Endothelial cell of umbilical vein (primary cell): ENCODE measurements around the gene FAM237B. TPM values are rescaled to one million over a fixed set of nuclear protein-coding genes. Genes with fewer than 3 reads are reported as not detected.

Experiments
- BruUV-seq: library from RNA; stranded (reverse); fragments of 400-500 nt; replicated peaks from 2 replicates; lab custom pipeline; 2021; lab: Mats Ljungman, UMichigan
- CTCF ChIA-PET: fragments of 300-600, 350-600 bp; sonication (Branson Sonifier 250); formaldehyde crosslinking; loops from one replicate; lab custom pipeline; 2021; ENCODE audit warnings: antibody characterized with exemption, inconsistent platforms; lab: Charles Lee
- POLR2A ChIA-PET: fragments of 300-600, 350-600 bp; sonication (Branson Sonifier 250); formaldehyde crosslinking; loops from one replicate; lab custom pipeline; 2021; ENCODE audit warnings: antibody characterized with exemption, inconsistent platforms; lab: Charles Lee
- DNase-seq: peaks from one replicate; pipeline ENCODE4 v3.0.0-alpha.2; 2011; ENCODE audit warnings: low read depth, low spot score
- FAIRE-seq: peaks from 2 replicates; lab custom pipeline; 2011; peaks lifted over from hg19 to GRCh38; lab: Jason Lieb, UNC
- H2AFZ ChIP-seq: 2 replicates; pipeline ENCODE4 v1.6.0; 2012; ENCODE audit warnings: low read depth, low read length, control low read depth, inconsistent platforms
- H3K27ac ChIP-seq: 2 replicates; pipeline ENCODE4 v1.5.1; 2011; ENCODE audit warnings: low read depth, mild to moderate bottlenecking, control low read depth, low read length, moderate library complexity; ENCODE audit not compliant: insufficient read depth
- H3K27me3 ChIP-seq, 2 experiments: 2 replicates each; pipeline versions ENCODE4 v1.6.0 to v1.6.1; 2011; ENCODE audit warnings: low read length in 2 of 2, mixed read lengths in 1 of 2; ENCODE audit not compliant: control insufficient read depth in 2 of 2, insufficient read depth in 2 of 2
- H3K36me3 ChIP-seq, 2 experiments: 2 replicates in 1 of 2; 3 replicates in 1 of 2; pipeline ENCODE4 v1.5.1; 2011; ENCODE audit warnings: low read length in 2 of 2, mild to moderate bottlenecking in 1 of 2, moderate library complexity in 1 of 2; ENCODE audit not compliant: control insufficient read depth in 2 of 2, insufficient read depth in 2 of 2; ENCODE audit errors: extremely low read depth in 1 of 2
- H3K4me1 ChIP-seq: 3 replicates; pipeline ENCODE4 v1.5.1; 2011; ENCODE audit warnings: mild to moderate bottlenecking, low read length; ENCODE audit not compliant: control insufficient read depth, insufficient read depth; ENCODE audit errors: extremely low read depth
- H3K4me2 ChIP-seq: 2 replicates; pipeline ENCODE4 v1.6.1; 2011; ENCODE audit warnings: low read length, control low read depth, mixed read lengths; ENCODE audit not compliant: insufficient read depth
- H3K4me3 ChIP-seq, 3 experiments: fragments of 200-600 bp in 1 of 3; sonication (generic), shearing (Covaris generic) in 1 of 3; replicated peaks in 1 of 3; 2 replicates each; pipeline ENCODE4 v1.5.1; 2011 to 2016; ENCODE audit warnings: control low read depth in 3 of 3, low read length in 3 of 3, mild to moderate bottlenecking in 2 of 3, inconsistent platforms in 1 of 3, low read depth in 1 of 3, moderate library complexity in 1 of 3; ENCODE audit not compliant: insufficient read depth in 1 of 3
- H3K79me2 ChIP-seq: 2 replicates; pipeline ENCODE4 v1.6.0; 2012; ENCODE audit warnings: low read length, inconsistent platforms; ENCODE audit not compliant: control insufficient read depth, insufficient read depth
- H3K9ac ChIP-seq: replicated peaks from 2 replicates; pipeline ENCODE3; 2011; ENCODE audit warnings: low read length, control low read depth; ENCODE audit not compliant: insufficient read depth; ENCODE audit errors: extremely low read depth
- H3K9me1 ChIP-seq: replicated peaks from 3 replicates; pipeline ENCODE4 v1.6.0; 2011; ENCODE audit warnings: mild to moderate bottlenecking, low read length; ENCODE audit not compliant: control insufficient read depth, insufficient read depth; ENCODE audit errors: extremely low read depth
- H3K9me3 ChIP-seq: replicated peaks from 2 replicates; pipeline ENCODE4 v1.5.1; 2012; ENCODE audit warnings: low read length, inconsistent platforms; ENCODE audit not compliant: control insufficient read depth, insufficient read depth
- H4K20me1 ChIP-seq: replicated peaks from 2 replicates; pipeline ENCODE3; 2011; ENCODE audit warnings: mild to moderate bottlenecking, low read length; ENCODE audit not compliant: control insufficient read depth, insufficient read depth; ENCODE audit errors: extremely low read depth
- EZH2 ChIP-seq: IDR thresholded peaks from 2 replicates; pipeline ENCODE4 v1.6.1; 2012; ENCODE audit warnings: borderline replicate concordance, low read depth, mild to moderate bottlenecking, moderate library complexity, low read length, inconsistent platforms; ENCODE audit not compliant: severe bottlenecking
- FOS ChIP-seq: IDR thresholded peaks from 2 replicates; pipeline ENCODE4 v1.6.1; 2011; ENCODE audit warnings: mild to moderate bottlenecking, low read length, moderate library complexity, borderline replicate concordance; ENCODE audit not compliant: insufficient read depth
- GATA2 ChIP-seq: IDR thresholded peaks from 2 replicates; pipeline ENCODE4 v1.7.0; 2011; ENCODE audit warnings: low read depth, mild to moderate bottlenecking, moderate library complexity, mixed read lengths, low read length; ENCODE audit not compliant: insufficient read length, insufficient read depth
- JUN ChIP-seq: IDR thresholded peaks from 2 replicates; pipeline ENCODE4 v1.6.1; 2011; ENCODE audit warnings: borderline replicate concordance, low read depth; ENCODE audit not compliant: insufficient read length, insufficient read depth
- MYC ChIP-seq: IDR thresholded peaks from one replicate; pipeline ENCODE4 v1.6.1; 2011; ENCODE audit warnings: mild to moderate bottlenecking, low read depth, low read length
- POLR2A ChIP-seq: IDR thresholded peaks from 2 replicates; pipeline ENCODE4 v1.6.1; 2012; ENCODE audit warnings: low read depth, mild to moderate bottlenecking, control low read depth, low read length
- POLR2AphosphoS5 ChIP-seq: IDR thresholded peaks from 2 replicates; pipeline ENCODE4 v1.6.1; 2012; ENCODE audit warnings: low read depth, mild to moderate bottlenecking, control low read depth, low read length, moderate library complexity; ENCODE audit not compliant: insufficient read depth
- dilution Hi-C: fragments of 300-500 bp; cut with MboI; formaldehyde crosslinking; loops from one replicate; pipeline ENCODE4 v1.15.0; 2019; ENCODE audit warnings: low sequenced_read_pairs; ENCODE audit not compliant: extremely low pct_ligation_motif_present
- intact Hi-C: fragments of 100-400 bp; cut with micrococcal nuclease; formaldehyde crosslinking; loops from one replicate; pipeline ENCODE4 v1.10.0; 2022
- polyA plus RNA-seq, 4 experiments: library from polyadenylated mRNA; depleted of rRNA in 3 of 4; stranded (reverse) in 3 of 4; unstranded in 1 of 4; fragments of >200 nt; gene quantifications; 2 replicates each; pipeline versions ENCODE4 v1.2.1 to v1.2.3, GENCODE V29; 2011 to 2012; ENCODE audit warnings: missing spikeins in 1 of 4
- total RNA-seq: library from RNA; stranded (reverse); gene quantifications from 2 replicates; pipeline ENCODE4 v1.2.3, GENCODE V29; 2021
- TF ChIP-seq, protein P1 (sequence below): IDR thresholded peaks from 2 replicates; pipeline ENCODE4 v1.6.1; 2011; ENCODE audit not compliant: insufficient read depth, insufficient read length
- TF ChIP-seq, protein P2 (sequence below), 2 donors: IDR thresholded peaks; 1 replicate in 1 of 2; 2 replicates in 1 of 2; pipeline ENCODE4 v1.5.1; 2011; ENCODE audit warnings: low read length in 2 of 2, mild to moderate bottlenecking in 2 of 2, moderate library complexity in 2 of 2, control low read depth in 1 of 2, inconsistent platforms in 1 of 2, low read depth in 1 of 2; ENCODE audit not compliant: insufficient read depth in 1 of 2; ENCODE audit errors: extremely low read depth in 1 of 2

Gene FAM237B
- total and polyA plus RNA-seq, 2 donors (not counting 3 experiments of a cell fraction or from before 2014, with no cell fraction given) = not detected

DNA sequence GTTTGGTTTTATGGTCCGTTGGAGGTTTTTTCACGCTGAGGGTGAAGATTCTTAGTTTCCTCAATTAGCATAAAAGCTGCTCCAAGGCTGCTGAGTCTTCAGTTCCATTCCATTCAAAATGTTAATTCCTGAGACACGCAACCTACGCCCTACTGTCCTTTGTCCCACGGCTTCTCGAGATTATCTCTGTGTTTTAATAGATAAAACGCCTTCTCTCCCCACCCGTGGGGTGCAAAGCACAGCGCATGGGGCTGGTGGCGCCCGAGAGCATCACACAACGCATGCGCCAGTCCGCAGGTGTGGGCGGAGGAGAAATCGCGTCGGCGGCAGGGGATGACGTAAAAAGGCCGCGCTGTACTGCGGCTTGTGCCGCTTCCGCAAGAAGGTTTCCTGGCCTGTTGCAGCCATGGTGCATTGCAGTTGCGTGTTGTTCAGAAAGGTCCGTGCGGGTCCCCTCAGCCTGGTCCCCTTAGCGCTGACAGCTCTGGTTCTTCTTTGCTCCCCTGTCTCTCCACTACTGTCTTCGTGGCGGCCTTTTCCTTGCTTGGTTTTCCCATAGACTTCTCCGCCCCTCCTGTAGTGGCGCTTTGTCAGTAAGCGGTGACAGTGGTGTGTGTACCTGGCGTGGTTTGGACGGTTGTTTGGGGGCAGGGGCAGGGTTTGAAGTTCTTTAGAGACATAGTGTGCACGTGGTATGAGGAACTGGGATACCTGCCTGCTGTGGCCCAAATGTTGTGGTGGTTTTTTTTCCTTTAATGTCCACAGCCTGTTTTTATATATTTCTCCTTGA is 25.4 kb upstream of the FAM237B start, which contains the start of gene GTPBP10:
Gene GTPBP10 (plus strand): TSS at position 381 of the 790 bp plus-strand sequence. CDS start 26 bp downstream, at position 407.
- Histone ChIP-seq H3K4me1 (peaks cover 12% of the 10 kb centered on the region), H4K20me1 (no peaks in the 10 kb centered on the region), H3K4me2 (peak within 1 kb of the TSS; percentile 99), H3K9me3 (no peaks in the 10 kb centered on the region), H3K79me2 (peaks cover 20% of the 10 kb centered on the region), H3K36me3 (no peaks in the 10 kb centered on the region), H3K9ac (peak within 1 kb of the TSS; percentile 94), H2AFZ (peak within 1 kb of the TSS; percentile 98), H3K4me3 (peak within 1 kb of the TSS; percentile 88 to 95 (median 91)), H3K9me1 (no peaks in the 10 kb centered on the region), H3K27ac (peak within 1 kb of the TSS; percentile 57), H3K27me3 (no peaks in the 10 kb centered on the region)
- DNase-seq (peak; percentile 97), FAIRE-seq (peak; percentile 91)
- dilution Hi-C loops = no loop called here
- ChIA-PET CTCF (interaction anchor here (0.8 to 2.0 kb wide), 19 partner anchors 9 to 194 kb away, joined by 3 to 19 read pairs (median 5); partner anchors contain the start of genes CLDN12, STEAP1 and STEAP2), POLR2A (no interaction called here)
- intact Hi-C loops = loop anchor here (1.0 to 10.0 kb wide), 4 partner anchors 57 to 1528 kb away; partner anchors contain the start of gene CLDN12
- TF ChIP-seq POLR2AphosphoS5 = peak; percentile 92
- TF ChIP-seq POLR2A = peak; percentile 95
- no peak for TF ChIP-seq JUN
- no peak for TF ChIP-seq GATA2
- peak; percentile 36 for TF ChIP-seq MYC
- TF ChIP-seq, protein P1, sequence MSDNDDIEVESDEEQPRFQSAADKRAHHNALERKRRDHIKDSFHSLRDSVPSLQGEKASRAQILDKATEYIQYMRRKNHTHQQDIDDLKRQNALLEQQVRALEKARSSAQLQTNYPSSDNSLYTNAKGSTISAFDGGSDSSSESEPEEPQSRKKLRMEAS = peak; percentile 56
- TF ChIP-seq EZH2 = no peak
- no peak for TF ChIP-seq FOS
- TF ChIP-seq, protein P2, sequence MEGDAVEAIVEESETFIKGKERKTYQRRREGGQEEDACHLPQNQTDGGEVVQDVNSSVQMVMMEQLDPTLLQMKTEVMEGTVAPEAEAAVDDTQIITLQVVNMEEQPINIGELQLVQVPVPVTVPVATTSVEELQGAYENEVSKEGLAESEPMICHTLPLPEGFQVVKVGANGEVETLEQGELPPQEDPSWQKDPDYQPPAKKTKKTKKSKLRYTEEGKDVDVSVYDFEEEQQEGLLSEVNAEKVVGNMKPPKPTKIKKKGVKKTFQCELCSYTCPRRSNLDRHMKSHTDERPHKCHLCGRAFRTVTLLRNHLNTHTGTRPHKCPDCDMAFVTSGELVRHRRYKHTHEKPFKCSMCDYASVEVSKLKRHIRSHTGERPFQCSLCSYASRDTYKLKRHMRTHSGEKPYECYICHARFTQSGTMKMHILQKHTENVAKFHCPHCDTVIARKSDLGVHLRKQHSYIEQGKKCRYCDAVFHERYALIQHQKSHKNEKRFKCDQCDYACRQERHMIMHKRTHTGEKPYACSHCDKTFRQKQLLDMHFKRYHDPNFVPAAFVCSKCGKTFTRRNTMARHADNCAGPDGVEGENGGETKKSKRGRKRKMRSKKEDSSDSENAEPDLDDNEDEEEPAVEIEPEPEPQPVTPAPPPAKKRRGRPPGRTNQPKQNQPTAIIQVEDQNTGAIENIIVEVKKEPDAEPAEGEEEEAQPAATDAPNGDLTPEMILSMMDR (IDR thresholded peaks at IDR 0.05; ENCODE audit: extremely low read depth in 1 of 2, insufficient read depth in 1 of 2, low read depth in 1 of 2, low read length in 2 of 2) = peak; percentile 69 to 71
- BruUV-seq = TSS peak; percentile 89
